Sigmoid colon (tissue), 7 donors: ENCODE data around the gene ELMO2. TPM values are rescaled to one million over a fixed set of nuclear protein-coding genes. Genes with fewer than 3 reads are reported as not detected.

ENCODE experiments used
- DNase-seq: peaks from one replicate; pipeline ENCODE4 v3.0.0-alpha.2; 2019
- H3K27ac ChIP-seq, 4 donors: fragments of 200-600 bp; sonication (generic); one replicate each; pipeline ENCODE4 v1.5.1; 2016 to 2019; ENCODE audit warnings: mild to moderate bottlenecking in 1 of 4
- H3K27me3 ChIP-seq, 3 donors: fragments of 200-600 bp; sonication (generic); one replicate each; pipeline ENCODE4 v1.5.1; 2019; ENCODE audit warnings: mild to moderate bottlenecking in 1 of 3
- H3K36me3 ChIP-seq, 4 donors: fragments of 200-600 bp; sonication (generic); one replicate each; pipeline ENCODE4 v1.5.1; 2016 to 2019
- H3K4me1 ChIP-seq, 4 donors: fragments of 200-600 bp; sonication (generic); one replicate each; pipeline ENCODE4 v1.5.1; 2017 to 2019
- H3K4me3 ChIP-seq, 4 donors: fragments of 200-600 bp; sonication (generic); one replicate each; pipeline ENCODE4 v1.5.1; 2017 to 2019; ENCODE audit warnings: mild to moderate bottlenecking in 2 of 4, moderate library complexity in 1 of 4
- H3K9me3 ChIP-seq, 4 donors: fragments of 200-600 bp in 3 of 4; sonication (generic) in 3 of 4; one replicate each; pipeline versions ENCODE4 v1.5.1 to v1.6.1; 2013 to 2019
- EP300 ChIP-seq, 4 donors: sonication (generic); formaldehyde crosslinking; IDR thresholded peaks; one replicate each; pipeline ENCODE4 v1.6.1; 2017; ENCODE audit warnings: antibody characterized with exemption in 4 of 4
- POLR2A ChIP-seq, 2 donors: fragments of 450-650 bp; IDR thresholded peaks; one replicate each; pipeline ENCODE4 v1.6.1; 2016; ENCODE audit warnings: antibody characterized with exemption in 2 of 2, mild to moderate bottlenecking in 2 of 2, moderate library complexity in 2 of 2
- POLR2AphosphoS5 ChIP-seq, 4 donors: sonication (generic); formaldehyde crosslinking; IDR thresholded peaks; one replicate each; pipeline ENCODE4 v1.6.1; 2017; ENCODE audit warnings: antibody characterized with exemption in 4 of 4
- WGBS, 2 donors: extraction: QIAGEN DNeasy Blood & Tissue Kit; methylation state at CpG; one replicate each; pipeline ENCODE4 v1.1.7; 2013; 5-methylcytosine and 5-hydroxymethylcytosine counted together
- intact Hi-C: fragments of 100-400 bp; cut with DNase I; formaldehyde crosslinking; loops from one replicate; pipeline ENCODE4 v1.15.1; 2023
- polyA plus RNA-seq, 3 donors: library from polyadenylated mRNA; stranded (reverse); fragments of 200-250 nt; gene quantifications; one replicate each; pipeline ENCODE4 v1.2.3, GENCODE V29; 2013
- total RNA-seq, 4 donors: library from RNA; depleted of rRNA; stranded (reverse); fragments of >200 nt; gene quantifications; one replicate each; pipeline ENCODE4 v1.1.0, GENCODE V29; 2016
- TF ChIP-seq, protein P1 (sequence below), 4 experiments: fragments of 450-650 bp in 3 of 4; fragments of 200-600 bp in 1 of 4; IDR thresholded peaks; one replicate each; pipeline ENCODE4 v1.5.1; 2016 to 2019; ENCODE audit warnings: antibody characterized with exemption in 4 of 4, mild to moderate bottlenecking in 3 of 4, moderate library complexity in 2 of 4
- donor health status: healthy with polysubstance abuse.
- donor health status: Bipolar disorder and iron deficiency.
- donor health status: healthy.

The ELMO2 gene
- total and polyA plus RNA-seq, 7 donors: 13.2 to 52.1 (median 40.3) TPM

DNA sequence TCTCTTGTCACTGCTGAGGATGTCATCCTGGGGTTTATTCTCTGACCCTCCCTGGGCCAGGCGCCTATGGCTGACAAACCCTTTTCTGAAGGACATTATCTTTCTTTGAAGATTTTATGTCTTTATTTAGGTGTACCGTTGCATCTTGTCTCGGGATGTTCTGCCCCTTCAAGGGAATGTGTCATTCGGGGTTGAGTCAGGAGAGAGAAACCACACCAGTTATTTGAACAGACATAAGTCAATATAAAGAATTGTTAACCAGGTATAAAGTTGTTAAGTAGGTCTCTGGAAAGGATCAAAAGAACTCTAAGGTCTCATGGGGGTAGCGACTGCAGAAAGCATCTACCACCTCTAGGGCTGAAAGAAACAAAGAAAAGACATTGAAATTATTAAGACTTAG, 8.2 kb upstream of the ELMO2 start:
- no peaks in the 10 kb centered on the region for H3K36me3 ChIP-seq
- WGBS, 2 donors: 58 to 78% methylated on average over 5 of the region's 5 CpGs
- TF ChIP-seq POLR2A (IDR thresholded peaks at IDR 0.05) (no peak), POLR2AphosphoS5 (IDR thresholded peaks at IDR 0.05) (no peak), EP300 (IDR thresholded peaks at IDR 0.05) (no peak)
- TF ChIP-seq, protein P1, sequence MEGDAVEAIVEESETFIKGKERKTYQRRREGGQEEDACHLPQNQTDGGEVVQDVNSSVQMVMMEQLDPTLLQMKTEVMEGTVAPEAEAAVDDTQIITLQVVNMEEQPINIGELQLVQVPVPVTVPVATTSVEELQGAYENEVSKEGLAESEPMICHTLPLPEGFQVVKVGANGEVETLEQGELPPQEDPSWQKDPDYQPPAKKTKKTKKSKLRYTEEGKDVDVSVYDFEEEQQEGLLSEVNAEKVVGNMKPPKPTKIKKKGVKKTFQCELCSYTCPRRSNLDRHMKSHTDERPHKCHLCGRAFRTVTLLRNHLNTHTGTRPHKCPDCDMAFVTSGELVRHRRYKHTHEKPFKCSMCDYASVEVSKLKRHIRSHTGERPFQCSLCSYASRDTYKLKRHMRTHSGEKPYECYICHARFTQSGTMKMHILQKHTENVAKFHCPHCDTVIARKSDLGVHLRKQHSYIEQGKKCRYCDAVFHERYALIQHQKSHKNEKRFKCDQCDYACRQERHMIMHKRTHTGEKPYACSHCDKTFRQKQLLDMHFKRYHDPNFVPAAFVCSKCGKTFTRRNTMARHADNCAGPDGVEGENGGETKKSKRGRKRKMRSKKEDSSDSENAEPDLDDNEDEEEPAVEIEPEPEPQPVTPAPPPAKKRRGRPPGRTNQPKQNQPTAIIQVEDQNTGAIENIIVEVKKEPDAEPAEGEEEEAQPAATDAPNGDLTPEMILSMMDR (IDR thresholded peaks at IDR 0.05): no peak

DNA sequence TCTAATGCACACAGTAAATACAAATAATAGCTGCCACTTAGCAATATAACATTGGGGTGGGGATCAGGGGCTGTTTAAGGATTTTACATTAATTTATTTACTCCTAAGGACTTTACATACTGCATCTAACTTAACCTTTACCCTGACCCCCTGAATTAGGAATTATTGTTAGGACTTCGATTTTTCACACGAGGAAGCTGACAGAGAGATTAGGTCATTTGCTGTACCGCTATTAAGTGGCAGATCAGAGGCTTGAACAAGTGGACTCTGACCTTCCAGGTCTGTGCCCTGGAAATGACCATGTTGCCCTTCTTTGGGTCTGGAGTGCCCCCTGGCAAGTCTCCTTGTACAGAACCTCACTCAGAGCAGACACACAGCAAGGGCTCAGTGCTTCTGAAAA, 5.2 kb upstream of the ELMO2 start:
- Histone ChIP-seq H3K27me3 (peaks cover 0 to 4% (median 0%) of the 10 kb centered on the region in 3 donors), H3K4me3 (no peak overlapping the region), H3K4me1 (peaks cover 0 to 16% (median 13%) of the 10 kb centered on the region in 4 donors), H3K9me3 (no peaks in the 10 kb centered on the region), H3K36me3 (no peaks in the 10 kb centered on the region), H3K27ac (no peak overlapping the region)
- 34 to 73% methylated on average over 3 of the region's 3 CpGs for WGBS, 2 donors
- no peak for TF ChIP-seq POLR2A (IDR thresholded peaks at IDR 0.05)
- intact Hi-C loops: no loop called here
- DNase-seq: no peak

More for the DNA sequence above, 8.2 kb upstream of the ELMO2 start:
- peaks cover 0 to 7% (median 4%) of the 10 kb centered on the region in 4 donors for H3K4me1 ChIP-seq
- H3K9me3 ChIP-seq: no peaks in the 10 kb centered on the region
- intact Hi-C loops: no loop called here
- H3K4me3 ChIP-seq: no peak overlapping the region
- H3K27me3 ChIP-seq: peaks cover 0 to 4% (median 0%) of the 10 kb centered on the region in 3 donors
- no peak overlapping the region for H3K27ac ChIP-seq
- DNase-seq: no peak

DNA sequence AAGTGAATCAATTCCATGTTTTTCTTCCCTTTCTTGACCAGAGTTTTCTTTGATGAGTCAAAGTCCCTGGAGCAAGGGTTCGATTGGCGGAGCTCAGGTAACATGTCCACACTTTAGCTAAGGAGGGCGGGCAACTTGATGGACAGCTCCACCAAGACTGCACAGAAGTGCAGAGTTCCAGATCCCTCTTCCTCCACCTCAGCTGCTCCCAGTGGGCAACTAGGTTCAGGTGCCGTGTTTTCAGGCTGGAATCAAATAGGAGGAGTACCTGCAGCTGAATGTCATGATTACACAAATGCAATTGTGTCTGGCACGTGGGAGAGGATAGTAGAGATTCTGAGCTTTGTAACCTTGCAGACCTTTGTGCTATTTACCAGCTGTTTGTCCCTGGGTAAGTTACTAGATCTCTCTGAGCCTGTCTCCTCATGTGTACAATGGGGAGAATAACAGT, 1.9 kb upstream of the ELMO2 start:
- TF ChIP-seq POLR2AphosphoS5 (IDR thresholded peaks at IDR 0.05) (no peak), EP300 (IDR thresholded peaks at IDR 0.05) (no peak)
- TF ChIP-seq, protein P1 (IDR thresholded peaks at IDR 0.05): no peak
- peaks cover 0 to 41% (median 31%) of the 10 kb centered on the region in 4 donors for H3K4me1 ChIP-seq
- H3K4me3 ChIP-seq: no peak overlapping the region
- H3K27me3 ChIP-seq: no peaks in the 10 kb centered on the region
- H3K27ac ChIP-seq: no peak overlapping the region
- DNase-seq: no peak
- intact Hi-C loops: no loop called here
- H3K36me3 ChIP-seq: no peaks in the 10 kb centered on the region
- H3K9me3 ChIP-seq: no peaks in the 10 kb centered on the region
- 31 to 79% methylated on average over 5 of the region's 5 CpGs for WGBS, 2 donors

DNA sequence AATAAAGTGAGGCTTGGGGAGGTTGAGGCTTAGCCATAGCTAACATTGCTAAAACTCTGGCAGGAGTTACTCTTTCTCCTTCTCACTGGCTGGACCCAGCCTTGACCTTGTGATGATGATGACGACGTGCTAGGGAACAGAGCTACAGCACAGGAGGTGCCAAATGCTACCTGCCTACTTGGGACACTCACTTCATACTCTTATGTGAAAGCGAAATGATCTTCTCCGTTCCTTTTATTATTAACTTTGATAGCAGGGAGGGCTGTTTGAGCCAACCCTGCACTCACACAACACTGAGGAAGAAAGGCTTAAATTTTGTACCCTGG, 1.2 kb upstream of the ELMO2 start:
- intact Hi-C loops: no loop called here
- H3K4me3 ChIP-seq: no peak overlapping the region
- 21 to 75% methylated on average over 4 of the region's 4 CpGs for WGBS, 2 donors

DNA sequence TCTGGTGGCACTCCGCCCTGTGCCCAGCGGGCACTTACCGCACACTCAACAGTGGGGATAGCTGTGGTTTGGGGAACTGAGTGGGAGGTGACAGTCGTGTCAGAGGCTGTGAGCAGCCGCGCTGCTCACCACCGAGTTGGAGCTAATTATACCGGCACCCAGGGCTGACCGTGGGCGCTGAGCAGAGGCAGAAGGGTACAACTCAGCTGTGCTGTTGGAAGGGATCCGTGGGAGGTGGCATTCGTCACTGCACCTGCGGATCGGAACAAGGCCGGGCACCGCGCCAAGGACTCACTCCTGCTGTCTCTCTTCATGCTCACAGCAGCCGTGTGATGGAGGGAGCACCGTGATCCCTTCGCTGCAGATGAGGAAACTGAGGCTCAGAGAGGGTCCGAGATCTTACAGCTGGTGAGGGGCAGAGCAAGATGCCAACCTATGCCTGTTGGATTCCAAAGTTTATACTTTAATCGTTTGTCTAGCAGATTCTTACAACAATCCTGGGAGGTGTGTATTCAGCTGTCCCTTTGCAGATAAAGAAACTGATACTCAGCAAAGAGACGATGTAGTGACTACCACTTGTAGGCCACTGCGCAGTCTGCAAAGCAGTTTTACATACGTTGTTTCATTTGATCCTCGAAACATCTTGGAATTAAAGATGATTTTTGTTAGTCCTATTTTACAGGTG, 713 bp upstream of the ELMO2 start:
- Histone ChIP-seq H3K27me3 (no peaks in the 10 kb centered on the region), H3K4me1 (peaks cover 0 to 53% (median 41%) of the 10 kb centered on the region in 4 donors), H3K27ac (peak overlapping the region; percentile 91 to 96 (median 94)), H3K9me3 (no peaks in the 10 kb centered on the region), H3K36me3 (no peaks in the 10 kb centered on the region), H3K4me3 (peak overlapping the region; percentile 85 to 97 (median 87))
- intact Hi-C loops: loop anchor here (1.0 kb wide), 1 partner anchor 43 kb away; no protein-coding TSS in a partner anchor
- no peak for TF ChIP-seq EP300 (IDR thresholded peaks at IDR 0.05)
- TF ChIP-seq, protein P1 (IDR thresholded peaks at IDR 0.05): peak in 1 of 4 experiments; percentile 6
- 5 to 14% methylated on average over 26 of the region's 26 CpGs for WGBS, 2 donors
- DNase-seq: peak; percentile 87

More for the DNA sequence above, 1.2 kb upstream of the ELMO2 start:
- Histone ChIP-seq H3K27me3 (no peaks in the 10 kb centered on the region), H3K9me3 (no peaks in the 10 kb centered on the region), H3K27ac (peak overlapping the region in 1 of 4 donors; percentile 96), H3K36me3 (no peaks in the 10 kb centered on the region), H3K4me1 (peaks cover 0 to 48% (median 36%) of the 10 kb centered on the region in 4 donors)
- DNase-seq: no peak
- TF ChIP-seq, protein P1 (IDR thresholded peaks at IDR 0.05): no peak
- TF ChIP-seq POLR2A (IDR thresholded peaks at IDR 0.05) (no peak), EP300 (IDR thresholded peaks at IDR 0.05) (no peak), POLR2AphosphoS5 (IDR thresholded peaks at IDR 0.05) (no peak)
